Kidney (tissue), 14 donors: ENCODE data around the gene DUXA. TPM values are rescaled to one million over a fixed set of nuclear protein-coding genes. Genes with fewer than 3 reads are reported as not detected.
"Not testable (repeated sequence)": the region's sequence is repeated elsewhere in the genome, so short reads cannot be mapped to it uniquely, and the experiment has no call there.

Source experiments
- DNase-seq, 5 donors: peaks; one replicate each; pipeline ENCODE4 v3.0.0-alpha.2; 2013 to 2020
- FAIRE-seq: peaks from 2 replicates; lab custom pipeline; 2012; peaks lifted over from hg19 to GRCh38; lab: Jason Lieb, UNC
- H3K27ac ChIP-seq, 2 donors: one replicate each; pipeline ENCODE4 v1.7.0; 2013; ENCODE audit warnings: low read depth in 2 of 2, low read length in 2 of 2, inconsistent platforms in 1 of 2
- H3K27me3 ChIP-seq: one replicate; pipeline ENCODE4 v1.7.1; 2013; ENCODE audit warnings: low read length, inconsistent platforms; ENCODE audit not compliant: control insufficient read depth, insufficient read depth
- H3K36me3 ChIP-seq, 3 donors: one replicate each; pipeline versions ENCODE4 v1.7.0 to v1.7.1; 2013; ENCODE audit warnings: low read length in 3 of 3, control low read depth in 1 of 3, inconsistent platforms in 1 of 3; ENCODE audit not compliant: insufficient read depth in 3 of 3, control insufficient read depth in 2 of 3
- H3K4me1 ChIP-seq, 3 donors: one replicate each; pipeline versions ENCODE4 v1.7.0 to v1.7.1; 2013; ENCODE audit warnings: low read length in 3 of 3, inconsistent platforms in 1 of 3, low read depth in 1 of 3; ENCODE audit not compliant: control insufficient read depth in 2 of 3, insufficient read depth in 2 of 3
- H3K4me3 ChIP-seq, 3 donors: one replicate each; pipeline versions ENCODE4 v1.7.0 to v1.8.1; 2013; ENCODE audit warnings: low read length in 3 of 3, control low read depth in 1 of 3, inconsistent platforms in 1 of 3
- H3K9ac ChIP-seq, 3 donors: one replicate each; pipeline versions ENCODE4 v1.7.0 to v1.7.1; 2013; ENCODE audit warnings: low read length in 3 of 3, control low read depth in 1 of 3, inconsistent platforms in 1 of 3
- H3K9me3 ChIP-seq, 3 donors: one replicate each; pipeline versions ENCODE4 v1.7.0 to v1.7.1; 2013; ENCODE audit warnings: low read length in 3 of 3, control low read depth in 1 of 3, inconsistent platforms in 1 of 3; ENCODE audit not compliant: control insufficient read depth in 2 of 3, insufficient read depth in 1 of 3
- CTCF ChIP-seq: IDR thresholded peaks from 3 replicates; pipeline ENCODE4 v1.5.1; 2012; ENCODE audit warnings: mild to moderate bottlenecking, moderate library complexity, borderline replicate concordance; ENCODE audit not compliant: insufficient read depth; ENCODE audit errors: extremely low read depth
- intact Hi-C: fragments of 100-400 bp; cut with DNase I; formaldehyde crosslinking; loops from one replicate; pipeline ENCODE4 v1.11.1; 2022
- polyA plus RNA-seq: library from polyadenylated mRNA; stranded (reverse); fragments of 350-450 nt; fragmentation: Illumina TruSeq; extraction: RNeasy Lipid Tissue Mini Kit (QIAGEN cat#74804); gene quantifications from one replicate; pipeline ENCODE4 v1.2.3, GENCODE V29; 2014; ENCODE audit warnings: low read depth, low replicate concordance; ENCODE audit not compliant: insufficient read depth
- total RNA-seq: library from RNA; stranded (reverse); fragmentation: NEBNext Ultra II Directional; extraction: Animal tissue kit (Norgen Biotek cat#: 25700); gene quantifications from one replicate; pipeline ENCODE4 v1.2.1, GENCODE V29; 2021
- donor health status: control.
- donor health status: control.
- donor health status: control.
- donor health status: control.
- donor health status: control.
- donor health status: DM: yes; HTN: yes; CAD: no.
- donor health status: Normal renal cell carcinoma (clear cell type).

DUXA gene
- total and polyA plus RNA-seq, 2 donors from 2014 or later = not detected

GRCh38 chr19:57123882-57124281, 43.4 kb downstream of the DUXA start:
- intact Hi-C loops = no loop called here
- FAIRE-seq (no peak), DNase-seq (peak in 2 of 5 donors; percentile 36 to 43)
- Histone ChIP-seq H3K9ac (no peak overlapping the region), H3K27ac (no peak overlapping the region), H3K9me3 (no peaks in the 10 kb centered on the region), H3K36me3 (no peaks in the 10 kb centered on the region), H3K27me3 (no peaks in the 10 kb centered on the region), H3K4me1 (no peaks in the 10 kb centered on the region), H3K4me3 (no peak overlapping the region)
- TF ChIP-seq CTCF = no peak

GRCh38 chr19:57118848-57119247, 48.4 kb downstream of the DUXA start:
- intact Hi-C loops = no loop called here
- H3K27me3 ChIP-seq = no peaks in the 10 kb centered on the region
- TF ChIP-seq CTCF = no peak
- FAIRE-seq (no peak), DNase-seq (no peak)
- H3K9me3 ChIP-seq = peaks cover 0 to 6% (median 0%) of the 10 kb centered on the region in 3 donors
- H3K36me3 ChIP-seq = no peaks in the 10 kb centered on the region
- H3K4me1 ChIP-seq = no peaks in the 10 kb centered on the region
- no peak overlapping the region for H3K9ac ChIP-seq
- H3K27ac ChIP-seq = no peak overlapping the region
- H3K4me3 ChIP-seq = no peak overlapping the region

GRCh38 chr19:57113501-57113900, 53.8 kb downstream of the DUXA start:
- peaks cover 0 to 25% (median 10%) of the 10 kb centered on the region in 3 donors for H3K9me3 ChIP-seq
- H3K9ac ChIP-seq, H3K4me1 ChIP-seq, H3K4me3 ChIP-seq, intact Hi-C loops, DNase-seq, H3K27me3 ChIP-seq, H3K36me3 ChIP-seq, H3K27ac ChIP-seq, FAIRE-seq: not testable (repeated sequence)

- Histone ChIP-seq H3K36me3 (no peaks in the 10 kb centered on the region), H3K27me3 (no peaks in the 10 kb centered on the region), H3K9me3 (peaks cover 0 to 25% (median 10%) of the 10 kb centered on the region in 3 donors), H3K4me3 (no peak overlapping the region), H3K27ac (no peak overlapping the region), H3K4me1 (no peaks in the 10 kb centered on the region), H3K9ac (no peak overlapping the region)
- FAIRE-seq (no peak), DNase-seq (no peak)
- TF ChIP-seq CTCF = no peak
- intact Hi-C loops = no loop called here
Observed at GRCh38 chr19:57111329-57111644, 56.0 kb downstream of the DUXA start.
